CD4-positive, alpha-beta T cell treated with Interleukin-4 for 1 hour (primary cell): ENCODE measurements around the gene RNF125.
A peak's percentile ranks its signal among the peaks of the same experiment; 100 is the strongest.

Experiments used
- DNase-seq, 2 donors: peaks; one replicate each; pipeline ENCODE4 v3.0.0-alpha.2; 2020 to 2022

RNF125 gene

DNA sequence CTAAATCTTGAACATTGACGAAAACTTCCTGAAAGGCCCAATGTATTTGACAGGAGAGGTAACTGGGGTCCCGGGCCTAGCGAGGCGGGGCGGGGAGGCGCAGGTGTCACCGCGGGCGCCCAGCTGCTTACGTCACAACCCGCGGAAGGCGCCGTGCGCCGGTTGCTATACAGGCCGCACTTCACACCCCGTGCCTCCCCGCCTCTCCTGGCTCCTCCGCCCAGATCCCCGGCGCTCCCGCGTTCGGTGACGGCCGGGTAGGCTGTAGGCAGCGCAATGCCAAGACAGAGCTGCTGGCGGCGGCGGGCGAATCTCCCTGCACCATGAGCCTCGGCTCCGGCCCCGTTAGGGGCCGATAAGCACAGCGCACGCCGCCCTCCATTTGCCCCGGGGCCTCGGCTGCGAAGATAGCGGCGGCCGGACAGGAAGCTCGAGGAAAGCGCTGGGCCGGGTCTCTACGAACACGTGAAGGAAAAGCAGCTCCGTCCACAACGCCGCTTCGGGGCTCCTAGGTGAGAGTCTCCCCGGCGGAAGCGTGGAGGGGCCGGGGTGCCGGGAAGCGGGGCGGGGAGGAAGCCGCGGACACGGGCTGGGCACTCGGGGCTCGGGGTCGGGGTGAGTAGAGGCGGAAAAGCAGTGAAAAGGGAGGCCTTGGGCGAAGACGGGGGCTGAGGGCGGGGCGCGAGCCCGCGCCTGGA, 73.2 kb downstream of the RNF125 start, which contains the start of gene RNF138:
RNF138 (plus strand) TSS at position 151 of the 698 bp plus-strand sequence. CDS start 903 bp downstream, outside the sequence.
- DNase-seq = peak; percentile 90 to 92

DNA sequence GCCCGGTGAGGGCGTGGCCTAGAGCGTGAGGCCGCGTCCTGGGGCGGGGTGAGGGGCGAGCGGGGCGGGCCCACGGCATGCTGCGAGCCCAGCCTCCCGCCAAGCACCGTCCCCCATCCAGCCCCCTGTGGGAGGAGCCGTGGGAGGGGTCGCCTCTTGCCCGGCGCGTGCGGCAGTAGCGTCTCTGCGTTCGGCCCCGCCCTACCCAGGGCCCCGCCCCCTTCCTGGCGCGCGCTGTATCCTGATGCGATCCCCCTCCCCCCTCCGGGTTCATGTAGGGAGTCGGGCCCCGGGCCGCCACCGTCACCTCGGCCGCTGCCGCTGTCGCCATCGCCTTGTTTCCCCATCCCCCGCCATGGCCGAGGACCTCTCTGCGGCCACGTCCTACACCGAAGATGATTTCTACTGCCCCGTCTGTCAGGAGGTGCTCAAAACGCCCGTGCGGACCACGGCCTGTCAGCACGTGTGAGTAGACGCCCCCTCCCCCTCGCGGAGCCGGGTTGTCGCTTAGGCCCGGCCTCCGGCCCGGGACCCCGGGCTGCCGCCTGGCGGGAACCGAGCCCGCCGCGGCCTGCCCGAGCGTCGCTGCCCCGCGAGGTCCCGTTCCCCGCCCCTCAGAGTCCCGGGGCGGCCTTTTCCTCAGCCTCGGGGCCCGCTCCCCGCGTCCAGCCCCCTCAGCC, 73.9 kb downstream of the RNF125 start:
- DNase-seq = peak; percentile 99

DNA sequence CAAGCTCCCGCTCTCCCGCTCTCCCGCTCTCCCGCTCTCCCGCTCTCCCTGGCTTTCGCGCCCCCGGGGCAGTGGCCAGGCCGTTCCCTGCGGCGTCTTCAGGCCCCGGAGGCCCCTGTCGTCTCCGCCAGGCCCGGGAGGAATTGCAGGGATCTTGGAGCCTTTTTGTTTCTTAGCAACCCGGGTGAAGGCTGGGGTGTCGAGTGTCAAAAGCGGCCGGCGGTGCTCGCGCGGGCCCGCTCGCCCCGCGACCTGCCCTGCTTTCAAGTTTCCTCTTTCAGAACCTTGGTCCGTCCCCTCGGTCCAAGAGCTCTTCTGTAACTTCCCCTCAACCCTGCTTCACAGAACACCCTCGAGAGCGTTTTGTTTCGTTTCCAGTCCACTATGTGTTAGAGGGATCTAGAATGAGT, 74.5 kb downstream of the RNF125 start:
- peak; percentile 63 to 67 for DNase-seq

DNA sequence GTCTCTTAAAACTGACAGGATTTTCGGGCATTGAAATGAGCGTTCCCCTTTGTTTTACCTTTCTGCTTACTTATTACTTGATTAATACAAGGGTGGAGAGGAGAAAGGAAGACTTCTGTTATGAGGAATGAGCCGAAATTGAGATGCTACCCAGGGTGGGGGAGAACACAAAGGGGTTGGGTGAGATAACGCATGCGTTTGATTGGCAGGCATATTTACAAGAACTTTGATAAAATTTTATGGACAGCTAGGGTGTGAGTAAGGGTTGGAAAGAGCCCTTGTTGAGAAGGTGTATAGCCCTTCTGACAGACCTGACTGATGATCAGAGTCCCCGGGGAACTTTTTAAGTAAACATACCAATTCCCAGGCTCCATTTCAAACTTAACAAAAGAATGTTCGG, 74.9 kb downstream of the RNF125 start:
- DNase-seq = no peak

DNA sequence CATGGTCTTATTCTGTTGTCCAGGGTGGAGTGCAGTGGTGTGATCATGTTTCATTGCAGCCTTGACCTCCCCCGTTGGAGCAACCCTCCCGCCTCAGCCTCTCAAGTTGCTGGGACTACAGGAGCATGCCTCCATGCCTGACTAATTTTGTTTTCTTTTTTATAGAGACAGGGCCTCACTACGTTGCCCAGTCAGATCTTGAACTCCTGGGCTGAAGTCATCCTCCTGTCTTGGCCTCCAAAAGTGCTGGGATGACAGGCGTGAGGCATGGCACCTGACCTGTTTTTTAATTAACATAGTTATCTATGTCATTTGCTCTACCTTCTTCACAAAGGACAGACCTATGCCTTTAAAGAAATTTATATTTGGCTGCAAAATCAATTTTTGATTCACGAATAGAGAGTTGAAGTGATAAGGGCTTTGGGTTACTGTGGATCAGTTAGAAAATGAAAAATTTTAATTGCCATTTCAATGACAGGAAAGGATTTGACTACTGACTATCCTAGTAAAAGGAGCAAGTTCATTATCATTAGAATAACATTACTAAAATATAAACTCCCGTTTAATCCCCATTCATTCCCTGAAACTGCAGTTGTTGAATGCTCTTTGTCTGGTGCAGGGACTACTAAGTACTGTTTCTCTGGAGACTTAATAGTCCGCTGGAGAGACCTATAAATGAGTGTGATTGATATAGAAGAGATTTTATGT, 76.7 kb downstream of the RNF125 start:
- no peak for DNase-seq

DNA sequence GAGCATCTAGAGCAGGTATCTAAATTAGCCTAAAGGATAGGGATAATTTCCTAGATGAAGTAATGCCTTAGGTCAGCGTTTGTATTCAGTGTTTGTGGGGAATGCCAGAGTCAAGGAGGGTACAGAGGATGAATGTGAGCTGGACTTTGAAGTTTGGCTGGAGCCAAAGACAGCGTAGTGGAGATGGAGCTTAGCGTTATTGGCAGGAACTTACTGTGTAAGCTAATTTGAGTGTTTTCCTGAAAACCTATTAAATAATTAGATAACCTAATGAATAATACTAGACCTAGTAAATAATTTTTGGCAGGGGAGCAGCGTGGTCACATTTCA, 77.2 kb downstream of the RNF125 start:
- no peak for DNase-seq

DNA sequence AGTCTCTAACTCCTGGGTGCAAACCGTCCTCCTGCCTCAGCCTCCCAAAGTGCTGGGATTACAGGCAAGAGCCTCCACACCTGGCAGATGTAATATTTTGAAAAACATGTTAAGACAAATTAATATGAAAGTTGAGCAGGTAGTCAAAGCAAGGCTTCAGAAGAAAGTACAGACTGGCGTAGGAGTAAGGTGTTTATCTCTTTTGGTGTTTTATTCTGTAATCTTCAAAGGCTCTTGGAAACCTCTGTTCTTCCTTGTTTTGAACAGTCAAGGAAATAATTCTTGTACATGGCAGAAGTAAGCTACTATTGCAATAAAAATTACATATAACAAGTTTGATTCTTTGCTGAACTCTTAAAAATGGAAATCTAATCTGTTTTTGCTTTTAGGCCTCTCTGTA, 78.3 kb downstream of the RNF125 start:
- DNase-seq = peak in 1 of 2 donors; percentile 45

DNA sequence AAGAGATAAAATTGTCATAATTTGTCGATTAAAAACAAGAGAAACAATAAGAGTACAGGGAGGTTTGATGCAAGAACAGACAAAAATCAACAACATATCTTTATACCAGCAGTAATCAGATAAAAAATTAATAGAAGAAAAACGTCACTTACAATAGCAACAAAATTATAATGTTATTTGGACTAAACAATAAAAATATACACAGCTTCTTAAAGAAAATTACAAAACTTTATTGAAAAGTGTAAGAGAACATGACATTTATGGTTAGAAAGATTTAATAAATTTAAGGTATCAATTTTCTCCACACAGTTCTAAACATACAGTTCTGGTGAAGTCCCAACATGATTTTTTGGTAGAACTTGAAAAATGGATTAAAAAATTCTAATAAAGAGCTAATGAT, 85.9 kb downstream of the RNF125 start:
- no peak for DNase-seq

DNA sequence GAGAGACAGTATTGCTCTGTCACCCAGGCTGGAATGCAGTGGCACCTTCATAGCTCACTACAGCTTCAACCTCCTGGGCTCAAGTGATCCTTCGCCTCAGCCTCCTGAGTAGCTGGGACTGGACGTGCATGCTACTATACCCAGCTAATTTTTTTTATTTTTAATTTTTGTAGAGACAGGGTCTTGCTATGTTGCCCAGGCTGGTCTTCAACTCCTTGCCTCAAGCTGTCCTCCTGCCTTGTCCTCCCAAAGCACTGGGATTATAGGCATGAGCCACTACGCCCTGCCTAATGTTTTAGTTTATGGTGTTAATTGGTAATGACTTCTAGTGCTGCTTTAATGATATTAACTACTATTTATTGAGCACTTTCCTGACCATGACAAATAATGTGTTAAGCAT, 91.4 kb downstream of the RNF125 start:
- no peak for DNase-seq

DNA sequence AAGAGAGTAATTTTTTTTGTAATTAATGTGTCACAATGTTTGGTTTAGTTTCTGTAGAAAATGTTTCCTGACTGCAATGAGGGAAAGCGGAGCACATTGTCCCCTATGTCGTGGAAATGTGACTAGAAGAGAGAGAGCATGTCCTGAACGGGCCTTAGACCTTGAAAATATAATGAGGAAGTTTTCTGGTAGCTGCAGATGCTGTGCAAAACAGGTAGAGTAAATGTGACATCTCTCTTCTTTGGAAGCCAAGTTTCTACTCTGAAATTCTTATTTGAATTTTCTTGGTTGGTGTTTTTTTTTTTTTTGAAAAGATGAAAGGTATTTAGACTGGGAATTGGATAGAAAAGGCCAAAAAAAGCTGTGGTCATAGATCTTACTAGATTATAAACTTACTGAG, 93.1 kb downstream of the RNF125 start:
- DNase-seq = no peak

DNA sequence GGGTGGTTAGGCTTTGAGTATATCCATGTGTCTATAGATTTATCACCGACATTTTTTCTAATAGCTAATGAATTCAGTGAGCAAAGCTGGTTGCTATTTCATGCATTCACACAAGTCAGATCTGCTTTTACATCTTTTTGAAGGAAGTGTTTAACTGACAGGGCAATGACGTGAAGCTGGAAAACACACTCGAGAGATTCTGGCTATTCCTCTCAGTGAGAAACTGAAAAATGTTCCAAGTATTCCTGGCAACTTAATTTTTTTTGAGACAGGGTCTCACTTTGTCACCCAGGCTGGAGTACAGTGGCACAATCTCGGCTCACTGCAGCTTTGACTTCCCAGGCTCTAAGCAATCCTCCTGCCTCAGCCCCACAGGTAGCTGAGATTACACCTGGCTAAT, 94.2 kb downstream of the RNF125 start:
- no peak for DNase-seq

DNA sequence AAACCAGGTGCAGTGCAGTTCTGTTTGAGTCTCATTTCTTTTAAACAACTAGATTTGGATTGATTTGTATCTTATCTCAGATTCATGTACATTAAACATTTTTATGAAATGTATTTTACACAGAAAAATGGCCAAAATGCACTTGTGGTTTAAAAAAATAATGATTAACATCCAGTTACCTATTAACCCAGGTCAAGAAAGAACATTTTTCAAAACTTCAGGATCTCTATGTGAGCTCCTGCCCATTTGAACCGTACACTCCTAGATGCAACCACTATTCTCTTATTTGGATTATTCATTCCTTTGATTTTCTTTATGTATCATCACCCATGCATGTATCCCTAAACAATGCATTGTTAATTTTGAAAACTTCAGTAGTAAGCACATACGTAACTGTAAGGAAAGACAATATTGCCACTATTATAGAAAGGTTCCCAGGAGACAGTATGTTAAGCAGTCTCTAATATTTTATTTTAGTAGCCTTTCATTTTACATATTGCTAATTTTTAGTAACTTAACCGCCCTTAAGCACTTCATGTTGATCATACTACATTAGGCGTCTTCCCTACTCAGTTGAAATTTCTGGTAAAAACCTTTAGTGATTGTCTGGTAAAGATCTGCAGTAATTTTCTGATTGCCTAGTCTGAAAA, 95.8 kb downstream of the RNF125 start:
- no peak for DNase-seq

DNA sequence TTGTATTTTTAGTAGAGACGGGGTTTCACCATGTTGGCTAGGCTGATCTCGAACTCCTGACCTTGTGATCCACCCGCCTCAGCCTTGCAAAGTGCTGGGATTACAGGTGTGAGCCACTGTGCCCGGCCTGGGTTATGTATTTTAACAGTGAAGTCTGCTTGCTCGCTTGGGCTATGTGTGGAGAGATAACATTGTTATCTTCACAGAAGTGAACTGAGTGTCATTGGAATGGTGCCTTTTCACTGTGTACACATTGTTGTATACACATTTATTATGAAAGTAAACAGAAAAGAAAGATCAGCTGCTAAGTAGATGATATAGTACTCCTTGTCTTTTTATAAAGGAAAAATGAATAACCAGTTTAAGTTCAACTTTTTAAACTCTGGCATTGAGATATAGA, 103.4 kb downstream of the RNF125 start:
- DNase-seq = no peak
